Sigmoid colon (tissue), 7 donors: ENCODE data around the gene SLC4A9. TPM values are rescaled to one million over a fixed set of nuclear protein-coding genes. Genes with fewer than 3 reads are reported as not detected.

Experiments used
- DNase-seq: peaks from one replicate; pipeline ENCODE4 v3.0.0-alpha.2; 2019
- H3K27ac ChIP-seq, 4 donors: fragments of 200-600 bp; sonication (generic); one replicate each; pipeline ENCODE4 v1.5.1; 2016 to 2019; ENCODE audit warnings: mild to moderate bottlenecking in 1 of 4
- H3K27me3 ChIP-seq, 3 donors: fragments of 200-600 bp; sonication (generic); one replicate each; pipeline ENCODE4 v1.5.1; 2019; ENCODE audit warnings: mild to moderate bottlenecking in 1 of 3
- H3K36me3 ChIP-seq, 4 donors: fragments of 200-600 bp; sonication (generic); one replicate each; pipeline ENCODE4 v1.5.1; 2016 to 2019
- H3K4me1 ChIP-seq, 4 donors: fragments of 200-600 bp; sonication (generic); one replicate each; pipeline ENCODE4 v1.5.1; 2017 to 2019
- H3K4me3 ChIP-seq, 4 donors: fragments of 200-600 bp; sonication (generic); one replicate each; pipeline ENCODE4 v1.5.1; 2017 to 2019; ENCODE audit warnings: mild to moderate bottlenecking in 2 of 4, moderate library complexity in 1 of 4
- H3K9me3 ChIP-seq, 4 donors: fragments of 200-600 bp in 3 of 4; sonication (generic) in 3 of 4; one replicate each; pipeline versions ENCODE4 v1.5.1 to v1.6.1; 2013 to 2019
- EP300 ChIP-seq, 4 donors: sonication (generic); formaldehyde crosslinking; IDR thresholded peaks; one replicate each; pipeline ENCODE4 v1.6.1; 2017; ENCODE audit warnings: antibody characterized with exemption in 4 of 4
- POLR2A ChIP-seq, 2 donors: fragments of 450-650 bp; IDR thresholded peaks; one replicate each; pipeline ENCODE4 v1.6.1; 2016; ENCODE audit warnings: antibody characterized with exemption in 2 of 2, mild to moderate bottlenecking in 2 of 2, moderate library complexity in 2 of 2
- POLR2AphosphoS5 ChIP-seq, 4 donors: sonication (generic); formaldehyde crosslinking; IDR thresholded peaks; one replicate each; pipeline ENCODE4 v1.6.1; 2017; ENCODE audit warnings: antibody characterized with exemption in 4 of 4
- WGBS, 2 donors: extraction: QIAGEN DNeasy Blood & Tissue Kit; methylation state at CpG; one replicate each; pipeline ENCODE4 v1.1.7; 2013; 5-methylcytosine and 5-hydroxymethylcytosine counted together
- intact Hi-C: fragments of 100-400 bp; cut with DNase I; formaldehyde crosslinking; loops from one replicate; pipeline ENCODE4 v1.15.1; 2023
- polyA plus RNA-seq, 3 donors: library from polyadenylated mRNA; stranded (reverse); fragments of 200-250 nt; gene quantifications; one replicate each; pipeline ENCODE4 v1.2.3, GENCODE V29; 2013
- total RNA-seq, 4 donors: library from RNA; depleted of rRNA; stranded (reverse); fragments of >200 nt; gene quantifications; one replicate each; pipeline ENCODE4 v1.1.0, GENCODE V29; 2016
- TF ChIP-seq, protein P1 (sequence below), 4 experiments: fragments of 450-650 bp in 3 of 4; fragments of 200-600 bp in 1 of 4; IDR thresholded peaks; one replicate each; pipeline ENCODE4 v1.5.1; 2016 to 2019; ENCODE audit warnings: antibody characterized with exemption in 4 of 4, mild to moderate bottlenecking in 3 of 4, moderate library complexity in 2 of 4
- donor health status: healthy with polysubstance abuse.
- donor health status: Bipolar disorder and iron deficiency.
- donor health status: healthy.

Gene SLC4A9
- total and polyA plus RNA-seq, 7 donors, result 0.25 TPM; not detected in 6

DNA sequence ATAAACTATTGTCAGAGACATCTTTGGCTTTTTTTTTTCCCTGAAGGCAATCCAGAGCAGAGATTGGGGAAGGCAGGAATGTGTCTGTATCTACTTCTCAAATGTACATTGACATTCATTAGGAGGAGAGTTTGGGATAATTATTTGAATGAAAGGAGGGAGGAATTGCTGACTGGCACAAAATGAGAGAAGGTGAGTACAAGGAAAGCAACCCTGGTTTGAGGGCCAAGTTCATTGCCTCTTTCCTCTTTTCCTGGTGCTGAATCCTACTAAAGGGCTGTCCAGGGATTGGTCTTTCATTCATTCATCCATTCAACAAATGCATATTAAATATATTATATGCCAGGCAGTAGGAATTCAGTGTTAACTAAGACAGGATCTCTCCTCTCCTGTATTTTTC is 22.9 kb downstream of the SLC4A9 start:
- no peaks in the 10 kb centered on the region for H3K36me3 ChIP-seq
- no peak for DNase-seq
- intact Hi-C loops, result no loop called here
- no peaks in the 10 kb centered on the region for H3K9me3 ChIP-seq
- H3K27ac ChIP-seq, result no peak overlapping the region
- TF ChIP-seq POLR2AphosphoS5 (IDR thresholded peaks at IDR 0.05) (no peak), EP300 (IDR thresholded peaks at IDR 0.05) (no peak), POLR2A (IDR thresholded peaks at IDR 0.05) (no peak)
- TF ChIP-seq, protein P1, sequence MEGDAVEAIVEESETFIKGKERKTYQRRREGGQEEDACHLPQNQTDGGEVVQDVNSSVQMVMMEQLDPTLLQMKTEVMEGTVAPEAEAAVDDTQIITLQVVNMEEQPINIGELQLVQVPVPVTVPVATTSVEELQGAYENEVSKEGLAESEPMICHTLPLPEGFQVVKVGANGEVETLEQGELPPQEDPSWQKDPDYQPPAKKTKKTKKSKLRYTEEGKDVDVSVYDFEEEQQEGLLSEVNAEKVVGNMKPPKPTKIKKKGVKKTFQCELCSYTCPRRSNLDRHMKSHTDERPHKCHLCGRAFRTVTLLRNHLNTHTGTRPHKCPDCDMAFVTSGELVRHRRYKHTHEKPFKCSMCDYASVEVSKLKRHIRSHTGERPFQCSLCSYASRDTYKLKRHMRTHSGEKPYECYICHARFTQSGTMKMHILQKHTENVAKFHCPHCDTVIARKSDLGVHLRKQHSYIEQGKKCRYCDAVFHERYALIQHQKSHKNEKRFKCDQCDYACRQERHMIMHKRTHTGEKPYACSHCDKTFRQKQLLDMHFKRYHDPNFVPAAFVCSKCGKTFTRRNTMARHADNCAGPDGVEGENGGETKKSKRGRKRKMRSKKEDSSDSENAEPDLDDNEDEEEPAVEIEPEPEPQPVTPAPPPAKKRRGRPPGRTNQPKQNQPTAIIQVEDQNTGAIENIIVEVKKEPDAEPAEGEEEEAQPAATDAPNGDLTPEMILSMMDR (IDR thresholded peaks at IDR 0.05), result no peak
- H3K27me3 ChIP-seq, result no peaks in the 10 kb centered on the region
- H3K4me1 ChIP-seq, result no peaks in the 10 kb centered on the region
- no peak overlapping the region for H3K4me3 ChIP-seq

DNA sequence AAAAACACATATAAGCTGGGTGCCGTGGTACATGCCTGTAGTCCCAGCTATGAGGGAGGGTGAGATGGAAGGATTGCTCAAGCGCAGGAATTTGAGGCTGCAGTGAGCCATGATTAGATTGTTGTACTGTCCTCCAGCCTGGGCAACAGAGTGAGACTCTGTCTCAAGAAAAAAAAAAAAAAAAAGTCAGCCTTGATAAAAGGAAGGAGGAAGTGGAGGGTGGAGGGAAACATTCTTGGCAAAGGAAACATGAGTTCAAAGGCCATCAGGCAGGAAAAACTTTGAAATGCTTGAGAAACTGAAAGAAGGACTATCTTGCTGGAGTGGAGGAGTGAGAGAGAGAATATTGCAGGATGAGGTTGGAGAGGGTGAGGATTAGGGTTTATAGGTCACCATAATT is 23.3 kb downstream of the SLC4A9 start:
- intact Hi-C loops, result no loop called here
- no peak for DNase-seq
- TF ChIP-seq, protein P1 (IDR thresholded peaks at IDR 0.05), result no peak
- TF ChIP-seq POLR2AphosphoS5 (IDR thresholded peaks at IDR 0.05) (no peak), EP300 (IDR thresholded peaks at IDR 0.05) (no peak), POLR2A (IDR thresholded peaks at IDR 0.05) (no peak)

GRCh38 chr5:140388052-140388451 is 28.1 kb downstream of the SLC4A9 start:
- Histone ChIP-seq H3K36me3 (no peaks in the 10 kb centered on the region), H3K9me3 (no peaks in the 10 kb centered on the region), H3K27me3 (no peaks in the 10 kb centered on the region), H3K27ac (no peak overlapping the region), H3K4me1 (no peaks in the 10 kb centered on the region), H3K4me3 (no peak overlapping the region)
- no peak for DNase-seq
- intact Hi-C loops, result no loop called here
- TF ChIP-seq EP300 (IDR thresholded peaks at IDR 0.05) (no peak), POLR2A (IDR thresholded peaks at IDR 0.05) (no peak), POLR2AphosphoS5 (IDR thresholded peaks at IDR 0.05) (no peak)
- TF ChIP-seq, protein P1 (IDR thresholded peaks at IDR 0.05), result no peak
- 94 to 95% methylated on average over 2 of the region's 2 CpGs for WGBS, 2 donors

More for the DNA sequence above, 23.3 kb downstream of the SLC4A9 start:
- Histone ChIP-seq H3K4me3 (no peak overlapping the region), H3K27ac (no peak overlapping the region), H3K9me3 (no peaks in the 10 kb centered on the region), H3K4me1 (no peaks in the 10 kb centered on the region), H3K27me3 (no peaks in the 10 kb centered on the region), H3K36me3 (no peaks in the 10 kb centered on the region)
- 83 to 95% methylated on average over 2 of the region's 2 CpGs for WGBS, 2 donors

DNA sequence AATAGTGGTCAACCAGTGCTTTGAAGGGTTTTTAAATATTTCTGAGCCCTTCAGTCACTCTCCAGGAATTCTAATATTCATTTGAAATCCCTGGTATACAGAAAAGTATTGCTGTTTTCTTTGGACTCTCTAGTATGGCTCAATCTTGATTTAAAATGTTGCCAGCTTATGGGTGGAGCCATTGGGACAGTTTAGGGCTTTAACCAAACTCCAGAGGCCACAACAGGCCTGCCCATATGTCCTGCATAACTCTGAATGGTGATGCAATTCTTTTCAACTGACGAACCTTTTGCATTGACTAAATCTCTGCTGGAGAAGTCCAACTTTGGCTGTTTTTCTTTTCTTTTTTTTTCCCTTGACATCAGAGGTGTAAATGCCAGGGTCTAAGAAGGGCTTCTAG is 31.3 kb downstream of the SLC4A9 start:
- WGBS, 2 donors, result 85 to 92% methylated on average over 1 of the region's 1 CpG
- no peak for DNase-seq
- no peak overlapping the region for H3K4me3 ChIP-seq
- no peaks in the 10 kb centered on the region for H3K27me3 ChIP-seq
- intact Hi-C loops, result no loop called here
- H3K27ac ChIP-seq, result no peak overlapping the region
- no peaks in the 10 kb centered on the region for H3K4me1 ChIP-seq
- TF ChIP-seq, protein P1 (IDR thresholded peaks at IDR 0.05), result no peak
- no peaks in the 10 kb centered on the region for H3K36me3 ChIP-seq
- H3K9me3 ChIP-seq, result no peaks in the 10 kb centered on the region

GRCh38 chr5:140391732-140392131 is 31.7 kb downstream of the SLC4A9 start:
- H3K4me3 ChIP-seq, result no peak overlapping the region
- no peaks in the 10 kb centered on the region for H3K9me3 ChIP-seq
- no peak for DNase-seq
- WGBS, 2 donors, result 85 to 89% methylated on average over 1 of the region's 1 CpG
- no peaks in the 10 kb centered on the region for H3K36me3 ChIP-seq
- no peak overlapping the region for H3K27ac ChIP-seq
- TF ChIP-seq, protein P1 (IDR thresholded peaks at IDR 0.05), result no peak
- TF ChIP-seq EP300 (IDR thresholded peaks at IDR 0.05), result no peak
- no peak for TF ChIP-seq POLR2A (IDR thresholded peaks at IDR 0.05)
- TF ChIP-seq POLR2AphosphoS5 (IDR thresholded peaks at IDR 0.05), result no peak
- no peaks in the 10 kb centered on the region for H3K4me1 ChIP-seq
- H3K27me3 ChIP-seq, result no peaks in the 10 kb centered on the region
- intact Hi-C loops, result no loop called here
